Stomach smooth muscle (tissue), 2 donors: Measurements from ENCODE around the gene ERC2.

ENCODE experiments used
- H3K27ac ChIP-seq: one replicate; pipeline ENCODE4 v1.7.0; 2013; ENCODE audit warnings: mild to moderate bottlenecking, low read length, inconsistent platforms
- H3K27me3 ChIP-seq, 2 donors: one replicate each; pipeline ENCODE4 v1.7.0; 2013; ENCODE audit warnings: low read length in 2 of 2; ENCODE audit not compliant: insufficient read depth in 2 of 2, control insufficient read depth in 1 of 2
- H3K36me3 ChIP-seq, 2 donors: one replicate each; pipeline ENCODE4 v1.7.0; 2013; ENCODE audit warnings: low read length in 2 of 2; ENCODE audit not compliant: control insufficient read depth in 2 of 2, insufficient read depth in 2 of 2
- H3K4me1 ChIP-seq: one replicate; pipeline ENCODE4 v1.7.0; 2013; ENCODE audit warnings: low read length; ENCODE audit not compliant: control insufficient read depth, insufficient read depth
- H3K4me3 ChIP-seq, 2 donors: one replicate each; pipeline ENCODE4 v1.7.0; 2013; ENCODE audit warnings: low read length in 2 of 2
- H3K9ac ChIP-seq, 2 donors: one replicate each; pipeline ENCODE4 v1.7.0; 2013; ENCODE audit warnings: low read length in 2 of 2, mild to moderate bottlenecking in 1 of 2
- H3K9me3 ChIP-seq, 2 donors: one replicate each; pipeline ENCODE4 v1.7.0; 2013; ENCODE audit warnings: low read length in 2 of 2; ENCODE audit not compliant: control insufficient read depth in 2 of 2
- donor health status: healthy.
- donor health status: Pancreatic carcinoma.

Gene ERC2

DNA sequence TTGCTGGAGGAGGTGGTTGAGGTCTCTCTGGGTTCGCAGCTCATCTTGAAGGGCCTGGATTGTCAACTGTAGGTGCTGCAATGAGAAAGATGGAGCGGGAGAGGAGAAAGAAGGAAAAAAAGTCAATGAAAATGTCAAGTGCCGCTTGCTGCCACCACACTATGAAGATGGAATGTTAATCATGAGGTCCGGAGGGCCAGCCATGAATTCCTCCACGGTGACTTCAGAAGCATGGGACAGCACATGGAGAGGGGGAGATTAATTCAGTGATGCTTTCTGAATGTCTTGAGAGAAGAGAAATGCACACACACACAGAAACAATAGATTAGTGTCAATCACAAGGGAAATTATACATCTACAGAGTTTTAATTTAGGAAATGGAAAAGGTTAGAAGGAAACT lies 171.9 kb downstream of the ERC2 start:
- H3K27ac ChIP-seq, result no peak overlapping the region
- H3K4me3 ChIP-seq, result no peak overlapping the region
- no peaks in the 10 kb centered on the region for H3K36me3 ChIP-seq
- H3K27me3 ChIP-seq, result no peaks in the 10 kb centered on the region
- H3K4me1 ChIP-seq, result no peaks in the 10 kb centered on the region
- no peaks in the 10 kb centered on the region for H3K9me3 ChIP-seq
- H3K9ac ChIP-seq, result no peak overlapping the region

GRCh38 chr3:56295161-56295560 lies 173.1 kb downstream of the ERC2 start:
- Histone ChIP-seq H3K27ac (no peak overlapping the region), H3K9me3 (no peaks in the 10 kb centered on the region), H3K4me3 (no peak overlapping the region), H3K36me3 (no peaks in the 10 kb centered on the region), H3K9ac (no peak overlapping the region), H3K4me1 (no peaks in the 10 kb centered on the region), H3K27me3 (no peaks in the 10 kb centered on the region)

GRCh38 chr3:56294286-56294685 lies 174.0 kb downstream of the ERC2 start:
- Histone ChIP-seq H3K4me1 (no peaks in the 10 kb centered on the region), H3K9ac (no peak overlapping the region), H3K27ac (no peak overlapping the region), H3K36me3 (no peaks in the 10 kb centered on the region), H3K9me3 (no peaks in the 10 kb centered on the region), H3K27me3 (no peaks in the 10 kb centered on the region), H3K4me3 (no peak overlapping the region)

DNA sequence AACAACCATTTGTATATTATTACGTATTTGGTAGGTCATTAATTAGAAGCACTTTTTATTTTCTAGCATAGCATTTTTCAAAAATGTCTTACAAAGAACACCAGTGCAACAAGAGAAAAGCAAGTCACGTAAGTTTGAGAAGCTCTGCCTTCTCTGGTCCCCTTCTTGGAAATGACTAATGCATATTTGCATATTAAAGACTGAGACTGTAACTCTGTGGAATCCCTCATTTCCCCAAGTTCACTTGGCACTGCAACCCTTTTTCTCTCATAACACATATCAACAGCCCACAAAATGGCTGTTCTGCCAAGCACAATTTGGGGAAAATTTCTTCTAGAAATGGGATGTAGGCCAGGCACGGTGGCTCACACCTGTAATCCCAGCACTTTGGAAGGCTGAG lies 176.3 kb downstream of the ERC2 start:
- Histone ChIP-seq H3K27me3 (no peaks in the 10 kb centered on the region), H3K9ac (no peak overlapping the region), H3K9me3 (no peaks in the 10 kb centered on the region), H3K36me3 (no peaks in the 10 kb centered on the region), H3K4me1 (no peaks in the 10 kb centered on the region), H3K27ac (no peak overlapping the region), H3K4me3 (no peak overlapping the region)

DNA sequence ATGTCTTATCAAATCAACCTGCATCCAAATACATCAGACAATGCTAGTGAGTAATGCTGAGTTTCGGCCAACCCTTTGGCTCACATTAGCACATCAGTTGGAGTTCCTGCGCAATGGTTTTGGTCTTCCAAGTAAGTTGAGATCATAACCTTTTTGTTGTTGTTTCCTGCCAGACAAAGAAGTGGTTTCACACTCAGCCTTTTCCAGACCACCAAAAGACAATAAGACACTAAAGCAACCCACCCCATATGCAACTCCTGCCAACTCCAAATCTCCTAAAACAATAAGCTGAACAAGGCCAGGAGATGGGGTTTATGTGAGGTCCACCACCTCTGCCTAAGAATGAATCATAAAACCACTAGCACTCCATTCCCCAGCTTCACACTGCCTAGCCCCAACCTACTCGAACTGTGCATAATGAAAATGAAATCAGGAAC lies 177.0 kb downstream of the ERC2 start:
- H3K4me1 ChIP-seq, result no peaks in the 10 kb centered on the region

GRCh38 chr3:56290374-56290773 lies 177.9 kb downstream of the ERC2 start:
- Histone ChIP-seq H3K4me1 (no peaks in the 10 kb centered on the region), H3K9ac (no peak overlapping the region), H3K36me3 (no peaks in the 10 kb centered on the region), H3K9me3 (no peaks in the 10 kb centered on the region), H3K27ac (no peak overlapping the region), H3K4me3 (no peak overlapping the region), H3K27me3 (no peaks in the 10 kb centered on the region)

More for the DNA sequence above, 177.0 kb downstream of the ERC2 start:
- no peak overlapping the region for H3K9ac ChIP-seq
- no peak overlapping the region for H3K4me3 ChIP-seq
- no peaks in the 10 kb centered on the region for H3K9me3 ChIP-seq
- no peaks in the 10 kb centered on the region for H3K27me3 ChIP-seq
- no peak overlapping the region for H3K27ac ChIP-seq
- H3K36me3 ChIP-seq, result no peaks in the 10 kb centered on the region

DNA sequence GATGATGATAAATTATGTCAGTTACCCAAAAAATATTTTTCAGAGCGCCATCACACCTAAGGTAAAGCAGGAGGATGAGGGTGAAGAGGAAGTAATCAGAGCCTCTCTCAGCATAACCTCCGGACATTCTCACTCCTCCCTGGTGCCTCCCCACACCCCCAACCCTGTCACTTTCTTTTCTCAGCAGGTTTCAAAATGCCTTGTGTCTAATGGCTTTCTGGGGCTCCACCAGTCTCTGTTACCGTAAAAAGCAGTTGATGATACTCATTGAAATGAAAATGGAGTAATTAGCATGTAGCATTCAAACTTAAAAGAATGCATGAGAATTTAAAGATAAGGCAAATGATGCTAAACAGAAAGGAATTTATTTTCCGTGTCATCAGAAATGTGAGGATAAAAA lies 180.0 kb downstream of the ERC2 start:
- Histone ChIP-seq H3K27me3 (no peaks in the 10 kb centered on the region), H3K4me3 (no peak overlapping the region), H3K9me3 (no peaks in the 10 kb centered on the region), H3K27ac (no peak overlapping the region), H3K9ac (no peak overlapping the region), H3K4me1 (no peaks in the 10 kb centered on the region), H3K36me3 (no peaks in the 10 kb centered on the region)

DNA sequence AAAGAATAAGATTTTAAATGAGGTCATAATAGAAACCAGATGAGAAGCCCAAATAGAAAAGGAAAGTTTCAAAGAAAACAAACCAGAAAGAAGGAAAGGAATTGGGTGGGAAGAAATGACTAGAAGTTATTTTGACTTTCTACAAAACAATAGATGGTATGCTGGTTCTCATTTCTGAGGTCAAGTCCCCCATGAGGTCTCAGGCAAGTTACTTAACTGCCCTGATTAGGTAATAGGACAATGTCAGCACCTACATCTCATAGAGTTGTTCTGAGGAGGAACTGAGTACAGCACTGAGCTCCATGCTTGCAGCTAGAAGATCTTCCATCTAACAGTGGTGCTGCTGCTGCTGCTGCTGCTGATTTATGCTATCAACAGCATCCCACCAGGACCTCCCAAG lies 185.9 kb downstream of the ERC2 start:
- H3K9me3 ChIP-seq, result peaks cover 2 to 5% of the 10 kb centered on the region in 2 donors
- no peaks in the 10 kb centered on the region for H3K4me1 ChIP-seq
- H3K27ac ChIP-seq, result no peak overlapping the region
- no peak overlapping the region for H3K9ac ChIP-seq
- no peak overlapping the region for H3K4me3 ChIP-seq
- H3K36me3 ChIP-seq, result no peaks in the 10 kb centered on the region
- H3K27me3 ChIP-seq, result no peaks in the 10 kb centered on the region

DNA sequence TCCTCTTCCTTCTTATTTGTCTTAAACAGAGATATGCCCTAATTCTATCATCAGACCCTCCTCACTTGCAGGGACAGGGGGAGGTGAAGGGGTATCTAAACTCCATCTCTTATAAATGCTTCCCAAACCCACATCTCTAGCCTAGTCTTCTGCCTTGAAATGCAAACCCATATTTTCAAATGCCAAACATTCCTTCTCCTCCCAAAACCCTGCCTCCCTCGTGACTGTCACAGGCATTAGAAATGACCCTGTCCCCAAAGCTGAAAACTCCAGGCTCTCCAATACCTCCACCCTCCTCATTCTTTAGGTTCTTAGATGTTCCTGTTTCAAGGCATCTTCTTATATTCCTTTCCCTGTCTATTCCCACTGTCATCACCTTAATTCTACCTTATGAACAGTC lies 191.0 kb downstream of the ERC2 start:
- Histone ChIP-seq H3K4me3 (no peak overlapping the region), H3K4me1 (no peaks in the 10 kb centered on the region), H3K27me3 (no peaks in the 10 kb centered on the region), H3K9ac (no peak overlapping the region), H3K27ac (no peak overlapping the region), H3K36me3 (no peaks in the 10 kb centered on the region), H3K9me3 (peaks cover 2 to 5% of the 10 kb centered on the region in 2 donors)

- no peak overlapping the region for H3K9ac ChIP-seq
- no peak overlapping the region for H3K4me3 ChIP-seq
- H3K27me3 ChIP-seq, result no peaks in the 10 kb centered on the region
- no peak overlapping the region for H3K27ac ChIP-seq
- peaks cover under 1 to 2% of the 10 kb centered on the region in 2 donors for H3K9me3 ChIP-seq
- H3K4me1 ChIP-seq, result no peaks in the 10 kb centered on the region
- no peaks in the 10 kb centered on the region for H3K36me3 ChIP-seq
Observed at GRCh38 chr3:56275120-56275519, 193.1 kb downstream of the ERC2 start.

DNA sequence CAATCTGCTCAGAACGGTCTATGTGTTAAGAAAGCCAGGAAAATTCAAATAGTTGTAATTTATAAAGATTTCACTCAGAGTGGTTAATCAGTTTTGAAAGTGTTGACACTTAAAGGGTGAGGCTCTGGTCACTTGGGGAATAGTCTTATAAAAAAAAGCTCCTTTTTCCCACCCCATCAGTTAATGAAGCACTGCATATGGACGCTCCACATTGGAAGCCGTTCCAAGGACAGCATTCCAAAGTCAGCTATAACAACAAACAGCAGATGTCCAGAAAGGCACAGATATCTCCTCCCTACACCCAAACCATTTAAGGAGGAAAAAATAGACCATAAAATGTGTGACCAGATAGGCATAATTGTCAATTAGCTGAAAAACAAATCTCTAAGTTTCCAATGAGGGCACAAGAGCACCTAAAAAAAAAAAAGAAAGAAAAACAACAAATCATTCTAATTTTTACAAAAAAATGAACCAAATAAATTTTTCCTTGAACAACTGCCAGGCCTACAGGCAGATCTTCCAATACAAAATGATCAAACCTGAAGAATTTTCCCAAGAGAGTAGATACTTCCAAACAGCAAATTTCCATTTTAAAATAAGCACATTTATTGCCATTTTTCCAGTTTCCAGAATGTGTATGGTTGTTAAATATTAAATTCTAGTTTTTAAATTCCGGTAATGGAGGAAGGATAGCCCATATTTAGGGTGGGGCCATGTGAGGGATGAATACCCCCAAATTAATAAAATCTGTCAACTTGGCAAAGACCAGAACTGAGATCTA lies 198.3 kb downstream of the ERC2 start:
- H3K9ac ChIP-seq, result no peak overlapping the region
- no peaks in the 10 kb centered on the region for H3K36me3 ChIP-seq
- H3K4me1 ChIP-seq, result no peaks in the 10 kb centered on the region
- no peaks in the 10 kb centered on the region for H3K9me3 ChIP-seq
- H3K4me3 ChIP-seq, result no peak overlapping the region
- no peak overlapping the region for H3K27ac ChIP-seq
- no peaks in the 10 kb centered on the region for H3K27me3 ChIP-seq
